HG03064 (cell line): ENCODE data around the gene FAM110A.
"Not testable (repeated sequence)": the region's sequence is repeated elsewhere in the genome, so short reads cannot be mapped to it uniquely, and the experiment has no call there.

Experiments
- ATAC-seq: cut with Tn5 transposase; IDR thresholded peaks from one replicate; pipeline ENCODE4 v1.9.1; 2021; ENCODE audit warnings: low read depth; ENCODE audit not compliant: unreplicated experiment

The FAM110A gene

GRCh38 chr20:841568-842546 lies 8.3 kb downstream of the FAM110A start:
- no peak for ATAC-seq

GRCh38 chr20:842547-842940 lies 9.0 kb downstream of the FAM110A start:
- ATAC-seq: no peak

GRCh38 chr20:843912-844311 lies 10.4 kb downstream of the FAM110A start:
- ATAC-seq: no peak

GRCh38 chr20:844473-845225 lies 11.1 kb downstream of the FAM110A start:
- ATAC-seq: peak; percentile 81

GRCh38 chr20:845226-845868 lies 11.8 kb downstream of the FAM110A start:
- ATAC-seq: no peak

- ATAC-seq: no peak
Observed at GRCh38 chr20:845941-846893, 12.7 kb downstream of the FAM110A start.

- no peak for ATAC-seq
Observed at GRCh38 chr20:846894-847278, 13.4 kb downstream of the FAM110A start.

GRCh38 chr20:848193-848592 lies 14.7 kb downstream of the FAM110A start:
- no peak for ATAC-seq

GRCh38 chr20:848731-849130 lies 15.2 kb downstream of the FAM110A start:
- not testable (repeated sequence) for ATAC-seq

- no peak for ATAC-seq
Observed at GRCh38 chr20:853406-853996, 20.0 kb downstream of the FAM110A start.

- ATAC-seq: no peak
Observed at GRCh38 chr20:854601-855000, 21.1 kb downstream of the FAM110A start.

GRCh38 chr20:855466-856360 lies 22.2 kb downstream of the FAM110A start:
- ATAC-seq: no peak

GRCh38 chr20:856361-856775 lies 22.9 kb downstream of the FAM110A start:
- no peak for ATAC-seq

- no peak for ATAC-seq
Observed at GRCh38 chr20:858011-858410, 24.5 kb downstream of the FAM110A start.

- no peak for ATAC-seq
Observed at GRCh38 chr20:859751-860231, 26.3 kb downstream of the FAM110A start.

- no peak for ATAC-seq
Observed at GRCh38 chr20:860891-861290, 27.4 kb downstream of the FAM110A start.

GRCh38 chr20:865440-865839 lies 31.9 kb downstream of the FAM110A start:
- no peak for ATAC-seq

GRCh38 chr20:868279-868678 lies 34.8 kb downstream of the FAM110A start:
- ATAC-seq: no peak
